CD1c-positive myeloid dendritic cell (primary cell): ENCODE data around the gene TMEM240.
A peak's percentile ranks its signal among the peaks of the same experiment; 100 is the strongest.

Source experiments
- DNase-seq: peaks from one replicate; pipeline ENCODE4 v3.0.0-alpha.2; 2016; ENCODE audit errors: extremely low spot score

The TMEM240 gene

DNA sequence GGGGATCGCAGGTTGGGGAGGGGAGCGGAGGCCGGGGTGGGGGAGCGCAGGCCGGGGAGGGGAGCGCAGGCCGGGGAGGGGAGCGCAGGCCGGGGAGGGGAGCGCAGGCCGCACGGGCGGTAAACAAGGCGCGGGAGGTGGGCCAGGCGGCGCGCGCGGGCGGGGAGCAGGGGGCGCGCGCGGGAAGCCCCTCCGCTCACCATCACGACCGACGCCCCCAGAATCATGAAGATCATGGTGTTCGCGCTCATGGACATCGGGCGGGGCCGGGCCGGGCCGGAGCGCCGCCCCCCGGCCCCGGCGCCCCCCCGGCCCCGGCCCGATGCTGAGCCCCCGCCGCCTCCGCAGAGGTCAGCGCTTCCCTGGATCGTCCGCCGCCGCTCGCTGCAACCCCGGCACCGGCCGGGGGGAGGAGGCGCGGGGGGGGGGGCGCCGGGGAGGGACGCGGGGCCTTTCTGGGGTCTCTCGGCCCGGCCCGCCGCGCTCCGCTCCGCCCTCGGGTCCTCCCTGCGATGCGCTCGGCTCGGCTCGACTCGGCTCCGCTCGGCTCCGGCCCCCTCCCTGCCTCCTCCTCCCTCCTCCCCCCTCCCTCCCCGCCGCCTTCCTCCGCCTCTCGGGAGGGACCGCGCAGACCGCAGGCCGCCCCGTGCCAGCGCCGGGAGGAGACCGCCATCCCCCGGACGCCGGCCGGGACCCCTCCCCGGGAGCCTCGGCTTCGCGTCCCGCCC lies at the start of gene TMEM240:
TMEM240 (minus strand) TSS at position 535 of the 728 bp plus-strand sequence; CDS start at position 257, 278 bp downstream.
- peak; percentile 20 for DNase-seq

DNA sequence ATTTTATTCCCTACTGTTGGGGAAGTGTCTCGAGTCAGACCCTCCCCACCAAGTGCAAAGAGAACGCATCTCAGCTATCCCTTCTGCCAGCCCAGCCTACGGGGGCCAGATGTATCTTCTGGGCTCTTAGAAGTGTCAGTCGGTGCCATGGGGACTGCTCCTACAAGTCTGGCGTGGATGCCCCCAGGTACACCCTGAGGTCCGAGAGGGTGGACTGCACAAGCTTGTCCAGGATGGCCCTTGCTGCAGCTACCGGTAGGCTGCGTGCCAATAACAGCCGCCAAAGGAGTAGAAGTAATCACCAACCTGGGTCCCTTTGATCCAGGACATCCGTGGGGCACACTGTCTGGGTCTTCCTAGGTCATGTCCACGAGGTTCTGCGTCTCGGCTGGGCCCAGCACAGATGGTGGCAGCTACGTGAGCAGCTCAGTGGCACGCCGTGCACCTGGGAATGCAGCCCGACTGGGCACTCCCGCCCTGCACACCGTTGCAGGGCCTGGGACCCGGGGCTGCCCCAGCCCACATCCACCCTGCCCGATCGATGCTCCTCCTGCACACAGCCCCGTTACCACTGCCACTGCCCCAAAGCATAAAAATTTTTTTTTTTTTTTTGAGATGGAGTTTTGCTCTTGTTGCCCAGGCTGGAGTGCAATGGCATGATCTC lies 43.1 kb upstream of the TMEM240 start:
- no peak for DNase-seq

DNA sequence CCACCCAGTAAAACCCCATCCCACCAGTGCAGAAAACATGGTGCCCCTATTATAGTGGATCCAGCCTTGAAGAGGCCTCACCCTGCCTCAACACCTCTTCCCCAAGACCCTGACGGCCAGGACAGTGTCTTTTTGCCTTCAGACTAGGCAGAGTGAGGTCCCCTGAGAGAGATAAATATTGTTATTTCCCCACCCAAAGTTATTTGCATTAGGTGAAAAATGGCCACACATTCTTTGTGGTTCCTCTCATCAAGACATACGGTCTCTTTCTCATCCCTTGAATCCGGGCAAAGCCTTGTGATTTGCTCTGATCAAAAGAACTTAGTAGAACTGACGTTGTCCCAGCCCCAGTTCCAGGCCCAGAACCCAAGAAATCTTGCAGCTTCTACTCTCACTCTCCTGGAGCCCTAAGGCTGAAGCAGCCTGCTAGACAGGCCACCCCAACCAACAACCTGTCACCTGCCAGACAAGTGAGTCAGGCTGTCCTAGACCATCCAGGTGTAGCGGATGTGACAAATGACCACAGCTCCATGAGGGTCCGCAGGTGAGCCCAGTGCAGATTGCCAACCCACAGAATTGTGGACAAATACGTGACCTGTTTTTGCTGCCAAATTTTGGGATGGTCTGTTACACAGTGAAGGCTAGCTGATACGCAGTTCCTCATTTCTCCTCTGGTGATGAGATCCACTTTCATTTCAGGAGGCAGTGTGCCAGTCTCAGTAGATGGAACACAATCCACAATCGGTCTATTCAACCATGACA lies 42.3 kb upstream of the TMEM240 start:
- DNase-seq: no peak

DNA sequence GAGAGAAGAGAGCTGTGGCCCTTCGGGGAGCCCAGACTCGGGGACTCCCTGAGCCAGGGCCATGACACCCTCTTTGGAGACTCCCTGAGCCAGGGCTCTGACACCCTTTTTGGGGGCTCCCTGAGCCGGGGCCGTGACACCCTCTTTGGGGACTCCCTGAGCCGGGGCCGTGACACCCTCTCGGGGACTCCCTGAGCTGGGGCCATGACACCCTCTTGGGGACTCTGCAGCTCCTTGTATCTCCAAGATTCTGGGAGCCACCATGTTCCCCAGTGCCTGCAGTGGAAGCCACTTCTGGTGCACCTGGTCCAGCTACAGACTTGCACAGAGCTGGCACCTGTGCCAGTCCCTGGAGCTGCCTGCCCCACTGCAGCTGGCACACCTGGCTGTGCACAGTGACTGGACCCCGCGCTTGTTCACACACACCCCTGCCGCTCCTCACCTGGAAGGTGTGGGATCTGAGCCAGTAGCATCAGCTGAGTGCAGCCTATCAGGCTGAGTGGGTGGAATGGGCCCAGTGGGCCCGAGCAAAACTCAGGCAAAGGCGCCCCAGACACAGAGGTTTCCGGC lies 38.0 kb upstream of the TMEM240 start:
- no peak for DNase-seq

DNA sequence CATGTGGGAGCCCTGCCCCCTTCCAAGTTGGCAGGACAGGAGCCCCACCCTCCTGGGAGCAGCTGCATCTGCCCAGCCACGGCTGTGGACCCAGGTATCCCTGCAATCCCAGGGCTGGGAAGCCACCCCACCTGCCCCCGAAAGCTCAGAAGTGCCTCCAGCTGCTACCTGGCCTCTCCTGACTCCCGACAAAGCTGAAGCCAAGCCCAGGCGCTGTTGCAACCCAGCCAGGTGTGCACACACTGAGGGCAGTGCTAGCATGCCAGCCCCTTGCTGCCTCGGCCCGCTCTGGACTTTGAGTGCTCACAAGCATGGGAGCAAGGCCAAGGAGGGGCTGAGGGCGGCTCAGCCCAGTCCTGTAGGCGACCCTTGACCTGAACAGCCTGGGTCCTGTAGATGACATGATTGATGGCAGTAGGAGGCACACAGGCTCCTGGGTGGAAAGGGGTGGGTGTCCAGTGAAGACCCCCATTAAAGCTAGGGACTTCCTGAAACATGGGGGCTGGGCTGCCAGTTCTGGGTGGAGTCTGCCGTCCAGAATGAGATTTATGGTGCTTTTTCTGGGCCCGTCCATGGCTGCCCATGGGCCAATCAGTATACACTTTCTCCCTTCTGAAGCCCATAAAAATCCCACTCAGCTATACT lies 37.1 kb upstream of the TMEM240 start:
- DNase-seq: no peak

DNA sequence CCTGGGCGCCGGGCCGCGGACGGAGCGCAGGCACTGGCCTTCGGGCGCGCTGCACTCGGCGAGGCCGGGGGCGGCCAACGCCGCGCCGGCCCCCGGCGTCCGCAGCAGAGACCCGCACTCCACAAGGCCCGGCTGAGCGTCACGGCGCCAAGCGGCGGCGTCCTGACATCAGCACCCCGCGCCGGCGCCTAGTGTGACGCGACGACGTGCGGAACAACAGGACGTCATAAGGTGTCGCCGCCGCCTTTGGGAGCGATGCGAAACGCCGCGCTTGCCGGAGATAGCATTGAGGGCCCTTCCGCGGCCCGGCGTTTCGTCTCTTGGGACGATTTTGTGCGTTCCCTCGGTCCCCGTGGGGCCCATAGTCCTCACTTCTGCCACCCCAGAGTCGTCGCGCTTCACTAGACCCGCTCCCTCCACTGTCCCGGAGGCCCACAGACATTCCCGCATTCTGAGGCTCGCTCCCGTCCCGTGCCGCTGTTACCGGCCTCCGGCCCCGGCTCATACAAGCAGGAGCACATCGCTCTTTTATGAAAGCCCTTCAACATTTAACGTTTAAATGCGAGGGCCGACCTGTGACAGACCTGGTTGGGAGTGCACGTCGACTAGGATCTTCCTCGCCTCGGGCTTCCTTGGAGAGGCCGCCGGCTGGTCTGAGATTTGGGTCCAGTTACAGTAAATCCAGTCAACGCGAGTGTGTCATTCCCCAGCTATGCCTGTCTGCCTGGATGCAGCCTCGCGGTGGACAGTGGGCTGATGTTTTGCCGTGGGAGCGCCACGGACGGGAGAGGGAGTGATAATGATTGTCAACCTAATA lies 34.5 kb upstream of the TMEM240 start, which contains the start of gene SSU72:
SSU72 (minus strand) TSS at position 143 of the 817 bp plus-strand sequence. CDS start 306 bp downstream, outside the sequence.
- peak; percentile 97 for DNase-seq

DNA sequence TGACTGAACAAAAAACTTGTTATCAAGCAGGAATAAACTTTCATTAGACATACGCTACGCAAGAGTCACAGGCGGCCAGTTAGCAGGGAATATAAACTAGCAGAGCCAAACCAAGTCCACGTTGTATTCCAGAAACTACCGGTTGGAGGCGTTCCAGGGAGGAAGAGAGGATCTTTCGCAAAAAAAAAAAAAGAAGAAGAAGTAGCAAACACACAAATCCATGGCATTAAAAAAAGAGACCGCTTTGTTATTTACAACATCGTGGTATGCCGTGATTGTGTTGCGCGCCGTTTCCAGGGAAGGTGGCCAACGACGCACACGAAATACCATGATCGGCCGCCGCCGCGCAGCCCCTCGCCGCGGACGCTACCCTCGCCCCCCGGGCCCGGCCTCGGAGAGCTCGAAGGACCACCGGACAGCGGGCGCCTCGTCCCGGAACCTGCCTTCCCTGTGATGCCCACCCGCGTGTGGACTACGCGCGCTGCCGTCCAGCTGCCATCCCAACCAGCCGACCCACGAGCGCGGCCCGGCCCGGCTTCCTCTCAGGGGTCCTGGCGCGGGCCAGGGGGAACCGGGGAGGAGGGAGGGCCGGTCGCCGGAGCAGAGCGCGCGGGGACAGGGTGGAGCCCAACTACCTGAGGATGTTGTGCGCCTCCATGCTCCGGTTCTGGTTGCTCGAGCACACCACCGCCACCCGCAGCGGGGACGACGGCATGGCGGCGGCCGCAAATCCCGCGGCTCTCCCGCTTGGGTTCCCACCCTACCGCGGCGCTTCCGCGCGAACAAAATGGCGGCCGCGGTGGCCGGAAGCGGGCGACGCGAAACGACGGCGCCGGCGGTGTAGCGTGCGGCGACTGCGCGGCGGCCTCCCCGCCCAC lies 33.7 kb upstream of the TMEM240 start:
- DNase-seq: peak; percentile 90

DNA sequence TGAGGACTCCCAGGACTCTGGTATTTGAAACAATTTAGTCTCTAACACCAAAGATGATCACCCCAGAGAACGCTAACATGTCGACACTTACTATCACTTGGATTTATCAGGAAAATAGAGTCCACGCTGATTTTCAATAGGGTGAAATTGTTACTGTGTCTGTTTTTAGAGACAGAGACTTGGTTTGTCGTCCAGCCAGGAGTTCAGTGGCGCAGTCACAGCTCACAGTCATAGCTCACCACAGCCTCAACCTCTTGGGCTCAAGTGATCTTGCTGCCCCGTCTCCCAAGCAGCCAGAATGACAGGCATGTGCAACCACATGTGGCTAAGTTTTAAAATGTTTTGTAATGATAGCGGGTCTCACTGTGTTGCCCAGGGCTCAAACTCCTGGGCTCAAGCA lies 28.9 kb upstream of the TMEM240 start:
- no peak for DNase-seq

DNA sequence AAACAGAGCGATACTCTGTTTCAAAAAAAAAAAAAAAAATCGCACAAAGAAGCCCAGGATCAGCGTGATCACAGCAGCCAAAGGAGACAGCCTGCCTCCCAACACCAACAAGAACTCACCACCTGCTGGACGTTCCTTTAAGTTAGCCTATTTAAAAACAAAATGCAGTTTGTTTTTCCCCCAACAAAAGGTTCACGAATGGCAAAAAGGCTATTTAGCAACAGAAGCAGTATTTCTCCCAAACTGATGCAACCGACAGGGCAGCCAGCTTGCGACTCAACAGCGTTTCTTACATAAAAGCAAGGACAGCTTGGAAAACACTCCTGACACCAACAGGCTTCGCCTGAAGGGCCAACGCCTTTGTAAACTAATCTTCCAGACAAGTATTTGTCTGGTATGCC lies 27.5 kb upstream of the TMEM240 start:
- no peak for DNase-seq

DNA sequence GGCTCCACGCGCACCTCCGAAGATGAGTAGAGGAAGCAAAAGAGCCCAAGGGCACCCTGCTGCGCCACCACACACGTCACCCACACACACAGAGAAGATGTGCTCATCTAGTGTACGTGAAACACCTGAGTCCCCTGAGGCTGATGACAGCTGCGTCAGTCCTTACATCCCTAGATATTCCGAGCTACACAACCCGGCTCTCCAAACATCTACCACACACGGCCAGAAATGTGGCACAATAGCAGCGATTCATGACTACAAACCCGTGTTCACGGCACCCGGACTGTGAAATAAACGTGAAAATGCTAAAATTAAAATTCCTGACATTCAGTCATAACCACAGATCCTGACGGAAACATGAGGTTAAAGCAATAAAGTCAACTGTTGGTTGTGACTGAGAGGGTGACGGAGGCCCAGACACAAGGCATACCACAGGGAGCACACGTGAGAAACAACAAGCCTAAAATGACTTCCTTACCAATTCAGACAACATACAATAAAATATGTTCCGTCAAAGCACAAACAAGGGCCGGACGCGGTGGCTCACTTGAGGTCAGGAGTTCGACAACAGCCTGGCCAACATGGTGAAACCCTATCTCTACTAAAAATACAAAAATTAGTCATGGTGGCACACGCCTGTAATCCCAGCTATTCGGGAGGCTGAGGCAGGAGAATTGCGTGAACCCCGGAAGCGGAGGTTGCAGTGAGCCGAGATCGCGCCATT lies 26.9 kb upstream of the TMEM240 start:
- DNase-seq: no peak

DNA sequence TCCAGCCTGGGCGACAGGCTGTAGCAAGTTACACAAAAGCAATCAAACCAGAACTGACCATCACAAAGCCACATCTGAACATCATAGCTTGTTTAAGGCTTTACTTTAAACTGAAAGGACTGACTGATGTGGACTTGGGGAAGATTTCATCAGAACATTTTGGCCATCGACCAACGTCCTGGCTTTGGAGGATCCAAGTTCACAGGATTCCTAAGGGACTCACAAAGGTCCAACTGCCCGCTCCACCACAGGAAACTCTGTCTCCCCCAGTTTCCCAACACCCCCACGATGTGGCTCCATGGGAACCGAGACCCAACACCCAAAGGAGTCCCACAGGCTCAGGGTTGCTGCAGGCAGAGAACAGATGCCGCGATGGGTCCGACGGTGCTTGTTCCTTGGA lies 24.9 kb upstream of the TMEM240 start:
- DNase-seq: no peak

DNA sequence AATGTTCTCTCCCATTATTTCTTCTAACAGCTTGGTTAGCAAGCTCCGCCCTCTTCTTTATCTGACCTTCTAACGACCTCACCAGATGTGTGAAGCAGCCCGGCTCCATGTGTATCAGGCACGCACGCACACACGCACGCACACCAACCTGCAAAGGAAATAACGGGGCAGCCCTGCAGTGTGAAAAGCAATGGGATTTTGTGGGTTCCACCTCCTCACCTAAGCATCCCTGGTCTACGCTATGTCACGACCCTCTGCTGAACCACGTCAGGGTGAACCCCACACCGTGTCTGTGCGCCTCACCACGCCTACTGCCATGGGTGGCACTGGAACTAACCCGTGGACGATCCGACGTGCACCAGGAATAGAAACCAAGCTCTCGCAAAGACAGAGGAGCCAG lies 23.8 kb upstream of the TMEM240 start:
- DNase-seq: no peak

DNA sequence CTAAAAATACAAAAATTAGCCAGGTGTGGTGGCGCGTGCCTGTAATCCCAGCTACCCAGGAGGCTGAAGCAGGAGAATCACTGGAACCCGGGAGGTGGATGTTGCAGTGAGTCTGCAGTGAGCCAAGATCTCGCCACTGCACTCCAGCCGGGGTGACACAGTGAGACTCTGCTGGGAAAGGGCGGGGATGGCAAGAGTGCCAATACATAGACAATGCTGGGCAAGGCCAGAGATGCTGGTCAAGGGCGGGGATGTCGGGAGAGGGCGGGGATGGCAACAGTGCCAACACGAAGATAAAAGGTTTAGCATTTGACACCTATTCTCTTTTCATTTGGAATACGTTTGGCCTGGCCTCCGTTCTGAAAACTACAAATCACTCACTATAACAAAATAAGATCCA lies 23.3 kb upstream of the TMEM240 start:
- no peak for DNase-seq

DNA sequence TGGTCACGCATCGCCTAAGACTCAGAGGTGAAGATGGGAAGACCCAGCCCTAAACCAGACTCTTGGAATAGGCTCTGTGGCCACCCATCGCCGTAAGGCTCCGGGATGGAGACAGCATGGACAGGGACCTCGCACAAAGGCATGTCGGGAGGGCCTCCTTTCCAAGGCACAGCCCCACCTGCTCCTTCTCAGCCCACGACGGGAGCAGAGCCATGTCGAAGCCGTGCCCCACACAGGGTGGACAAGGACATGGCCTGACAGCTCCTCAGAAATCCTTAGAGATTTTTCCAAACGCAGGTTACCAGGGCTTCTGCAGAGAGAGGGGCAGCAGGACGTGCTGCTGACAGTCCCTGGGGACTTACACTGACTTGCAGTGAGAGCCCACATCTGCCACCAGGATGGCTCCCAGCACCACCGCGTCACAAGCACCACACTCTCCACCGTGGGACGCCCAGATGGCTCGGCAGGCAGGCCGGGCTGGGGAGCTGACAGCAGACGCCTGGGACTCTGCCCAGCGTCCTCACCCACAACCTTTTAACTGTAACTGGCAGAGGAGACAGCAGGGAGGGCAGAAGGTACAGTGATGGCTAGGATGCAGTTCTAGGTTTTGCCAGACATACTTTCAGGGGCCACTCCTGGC lies 22.3 kb upstream of the TMEM240 start:
- no peak for DNase-seq

DNA sequence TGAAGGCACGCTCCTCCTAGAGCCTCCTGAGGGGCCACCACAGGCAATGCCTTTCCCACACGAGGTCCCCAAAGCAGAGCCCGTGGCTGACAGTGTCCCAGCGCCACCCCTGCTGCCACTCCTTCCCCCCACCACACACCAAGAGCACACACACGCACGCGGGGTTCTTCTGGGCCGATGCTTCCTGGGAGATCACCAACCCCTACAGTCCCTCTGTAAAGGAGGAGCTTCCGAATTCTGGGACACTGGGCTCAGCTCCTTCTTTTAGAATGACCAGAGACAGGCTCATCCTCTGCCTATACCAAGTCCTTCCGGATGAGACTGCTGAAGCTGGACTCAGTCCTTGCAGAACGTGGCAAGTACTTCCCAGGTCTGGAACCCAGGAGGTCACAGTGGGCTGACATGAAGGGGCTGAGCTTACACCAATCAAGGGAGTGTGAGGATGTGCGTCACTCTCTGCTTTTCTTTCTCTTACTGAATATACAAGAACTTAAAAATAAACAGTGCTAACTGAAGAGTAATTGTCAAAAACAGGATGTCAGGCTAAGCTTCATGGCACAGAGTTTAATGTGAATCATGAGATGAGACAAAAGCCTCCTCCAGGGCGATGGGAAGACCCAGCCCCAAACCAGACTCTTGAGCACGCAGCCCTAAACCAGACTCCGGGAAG lies 21.5 kb upstream of the TMEM240 start:
- no peak for DNase-seq

DNA sequence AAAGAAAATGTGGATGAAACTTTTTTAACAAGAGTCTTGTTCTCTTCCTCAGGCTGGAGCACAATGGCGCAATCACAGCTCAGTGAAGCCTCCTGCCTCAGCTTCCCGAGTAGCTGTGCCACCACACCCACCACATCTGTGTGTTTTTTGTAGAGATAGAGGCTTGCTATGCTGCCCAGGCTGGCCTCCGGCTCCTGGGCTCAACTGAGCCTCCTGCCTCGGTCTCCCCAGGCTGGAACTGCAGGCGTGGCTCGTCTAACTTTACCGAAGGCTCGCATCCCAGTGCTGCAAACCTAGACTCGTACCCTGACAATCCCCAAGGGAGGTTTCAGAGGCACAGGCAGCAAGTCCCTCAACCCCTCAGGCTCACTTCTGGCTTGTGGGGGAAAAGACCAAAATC lies 19.8 kb upstream of the TMEM240 start:
- DNase-seq: no peak

DNA sequence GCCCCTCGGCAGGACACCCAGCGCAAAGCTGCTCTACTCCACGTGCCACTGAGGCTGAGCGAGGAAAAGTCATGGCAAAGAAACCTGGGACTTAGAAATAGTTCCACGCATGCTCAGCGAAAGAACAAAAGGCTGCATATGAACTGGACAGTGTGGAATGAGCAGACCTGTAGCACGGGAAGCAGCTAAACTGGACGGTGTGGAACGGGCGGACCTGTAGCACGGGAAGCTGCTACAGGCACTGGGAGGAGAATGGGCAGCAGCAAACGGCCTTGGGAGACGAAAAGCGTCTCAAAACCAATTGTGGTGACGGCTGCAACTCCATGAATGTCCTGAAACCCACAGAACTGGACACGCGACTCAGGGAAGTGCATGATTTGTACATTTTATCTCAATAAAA lies 18.6 kb upstream of the TMEM240 start:
- DNase-seq: no peak

DNA sequence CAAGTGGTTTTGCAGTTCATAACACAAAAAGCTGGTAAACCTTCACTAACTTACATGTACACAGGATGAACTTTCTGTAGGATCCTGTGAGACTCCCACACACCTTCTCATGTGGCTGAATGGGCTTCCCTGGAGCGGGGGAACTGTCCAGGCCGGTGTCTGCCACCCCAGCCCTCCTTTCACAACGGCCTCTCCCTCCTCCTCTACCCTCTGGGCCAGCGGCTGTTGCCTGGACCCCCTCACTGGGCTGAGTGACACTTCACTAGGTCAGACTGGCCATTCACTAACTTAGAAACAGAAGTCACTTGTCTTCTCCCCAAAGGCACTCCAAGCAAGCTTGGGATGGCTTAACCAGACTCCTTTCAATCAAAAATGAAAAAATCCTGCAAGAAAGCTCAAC lies 18.2 kb upstream of the TMEM240 start:
- DNase-seq: no peak
